Measurements from ENCODE around the gene TSSC4.

- no peak for TF ChIP-seq POLR2A (IDR thresholded peaks at IDR 0.05)
- no peak for TF ChIP-seq CTCF (IDR thresholded peaks at IDR 0.05)
- TF ChIP-seq POLR2AphosphoS5 (IDR thresholded peaks at IDR 0.05; ENCODE audit: insufficient read depth in 1 of 2, low read depth in 1 of 2) = no peak
Measured at GRCh38 chr11:2434008-2434407, 33.5 kb downstream of the TSSC4 start.
